T-cell (primary cell): ENCODE measurements around the gene SPATA25. TPM values are rescaled to one million over a fixed set of nuclear protein-coding genes. Genes with fewer than 3 reads are reported as not detected.
A peak's percentile ranks its signal among the peaks of the same experiment; 100 is the strongest.
"Not testable (repeated sequence)": the region's sequence is repeated elsewhere in the genome, so short reads cannot be mapped to it uniquely, and the experiment has no call there.

Experiments
- ATAC-seq, 4 experiments: fragments of 200-7000 bp in 3 of 4; fragments of 150-1000 bp in 1 of 4; cut with Tn5 transposase; replicated peaks in 1 of 4; 1 replicate in 3 of 4; 2 replicates in 1 of 4; pipeline ENCODE4 v1.10.0; 2021; ENCODE audit warnings: moderate library complexity in 3 of 4, mild to moderate bottlenecking in 2 of 4, moderate number of reproducible peaks in 1 of 4
- CTCF ChIA-PET, 2 donors: fragments of 300-600 bp; sonication (Branson Sonifier 250); formaldehyde crosslinking; loops; one replicate each; lab custom pipeline; 2022; ENCODE audit warnings: antibody characterized with exemption in 2 of 2; lab: Charles Lee
- POLR2A ChIA-PET, 2 donors: fragments of 300-600 bp; sonication (Branson Sonifier 250); formaldehyde crosslinking; loops; one replicate each; lab custom pipeline; 2022; ENCODE audit warnings: antibody characterized with exemption in 2 of 2; lab: Charles Lee
- DNase-seq, 35 experiments: peaks; one replicate each; pipeline versions ENCODE4 v3.0.0 to v3.0.0-alpha.2; 2013 to 2023
- H3K27ac ChIP-seq: one replicate; pipeline ENCODE4 v1.5.1; 2013; ENCODE audit warnings: low read length
- H3K27me3 ChIP-seq, 2 experiments: replicated peaks in 1 of 2; 1 replicate in 1 of 2; 2 replicates in 1 of 2; pipeline versions ENCODE4 v1.6.1 to v1.7.0; 2013; ENCODE audit warnings: low read length in 1 of 2, mixed read lengths in 1 of 2; ENCODE audit not compliant: control insufficient read depth in 2 of 2, insufficient read depth in 2 of 2; ENCODE audit errors: extremely low read depth in 1 of 2
- H3K36me3 ChIP-seq, 2 donors: 1 replicate in 1 of 2; 2 replicates in 1 of 2; pipeline versions ENCODE4 v1.6.1 to v1.7.0; 2013; ENCODE audit warnings: low read length in 1 of 2; ENCODE audit not compliant: control insufficient read depth in 2 of 2, insufficient read depth in 1 of 2; ENCODE audit errors: extremely low read depth in 1 of 2
- H3K4me1 ChIP-seq, 2 experiments: 1 replicate in 1 of 2; 2 replicates in 1 of 2; pipeline versions ENCODE4 v1.6.1 to v1.7.0; 2013; ENCODE audit warnings: low read length in 2 of 2, mixed read lengths in 1 of 2; ENCODE audit not compliant: insufficient read depth in 2 of 2, control insufficient read depth in 1 of 2; ENCODE audit errors: extremely low read depth in 1 of 2
- H3K4me3 ChIP-seq, 2 donors: 1 replicate in 1 of 2; 2 replicates in 1 of 2; pipeline versions ENCODE4 v1.5.1 to v1.7.0; 2013; ENCODE audit warnings: mild to moderate bottlenecking in 2 of 2, low read length in 1 of 2, moderate library complexity in 1 of 2; ENCODE audit not compliant: control insufficient read depth in 1 of 2; ENCODE audit errors: extremely low read depth in 1 of 2
- H3K9me3 ChIP-seq: 2 replicates; pipeline ENCODE4 v1.7.0; 2013
- H3K27ac Mint-ChIP-seq, 2 donors: one replicate each; pipeline ENCODE4 v1.8.0; 2020 to 2021; ENCODE audit warnings: mild to moderate bottlenecking in 2 of 2, mixed read lengths in 2 of 2
- H3K27me3 Mint-ChIP-seq, 2 donors: one replicate each; pipeline ENCODE4 v1.8.0; 2021 to 2022; ENCODE audit warnings: mixed read lengths in 2 of 2
- H3K36me3 Mint-ChIP-seq: one replicate; pipeline ENCODE4 v1.8.0; 2021; ENCODE audit warnings: mixed read lengths
- H3K4me1 Mint-ChIP-seq, 3 donors: one replicate each; pipeline ENCODE4 v1.8.0; 2020 to 2022; ENCODE audit warnings: mixed read lengths in 3 of 3, mild to moderate bottlenecking in 1 of 3
- H3K4me3 Mint-ChIP-seq, 3 donors: one replicate each; pipeline ENCODE4 v1.8.0; 2020 to 2022; ENCODE audit warnings: mild to moderate bottlenecking in 3 of 3, mixed read lengths in 3 of 3, moderate library complexity in 3 of 3
- H3K9me3 Mint-ChIP-seq, 3 donors: one replicate each; pipeline ENCODE4 v1.8.0; 2020 to 2022; ENCODE audit warnings: mixed read lengths in 3 of 3
- WGBS: methylation state at CpG from one replicate; pipeline ENCODE4 v1.1.5; 2013; ENCODE audit warnings: missing lambda C conversion rate; ENCODE audit not compliant: insufficient coverage; 5-methylcytosine and 5-hydroxymethylcytosine counted together
- total RNA-seq, 35 experiments: library from RNA in 6 of 35; stranded (reverse) in 6 of 35; fragments of 120-200 nt in 1 of 35; gene quantifications; one replicate each; pipeline versions ENCODE4 v1.2.1 to v1.2.4 and lab custom pipeline; 2013 to 2026

Gene SPATA25
- total RNA-seq, 5 donors from 2014 or later (not counting 1 experiment from before 2014, with no cell fraction given) = 0.68 to 4.6 (median 3.6) TPM

DNA sequence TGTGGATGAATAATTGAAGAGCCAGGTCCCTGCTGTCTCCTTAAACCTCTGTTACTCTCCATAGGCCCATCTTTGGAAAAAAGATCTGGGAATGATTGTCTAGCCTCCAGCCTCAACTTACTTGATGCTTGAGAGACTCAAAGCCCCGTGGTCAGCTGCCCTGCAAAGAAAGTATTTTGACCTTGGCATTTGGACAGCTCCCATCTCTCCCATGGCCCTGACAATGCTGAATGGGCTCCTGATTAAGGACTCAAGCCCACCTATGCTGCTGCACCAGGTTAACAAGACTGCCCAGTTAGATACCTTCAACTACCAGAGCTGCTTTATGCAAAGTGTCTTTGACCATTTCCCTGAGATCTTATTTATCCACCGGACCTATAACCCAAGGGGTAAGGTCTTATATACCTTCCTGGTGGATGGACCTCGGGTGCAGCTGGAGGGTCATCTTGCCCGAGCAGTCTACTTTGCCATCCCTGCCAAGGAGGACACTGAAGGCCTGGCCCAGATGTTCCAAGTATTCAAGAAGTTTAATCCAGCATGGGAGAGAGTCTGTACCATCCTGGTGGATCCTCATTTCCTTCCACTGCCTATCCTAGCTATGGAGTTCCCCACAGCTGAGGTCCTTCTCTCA lies 4.8 kb downstream of the SPATA25 start:
- CTCF ChIA-PET = interaction anchor here (0.6 to 2.4 kb wide), 3 partner anchors 14 to 106 kb away, joined by 3 to 11 read pairs (median 5); no protein-coding TSS in a partner anchor
- H3K4me3 ChIP-seq = no peak overlapping the region

DNA sequence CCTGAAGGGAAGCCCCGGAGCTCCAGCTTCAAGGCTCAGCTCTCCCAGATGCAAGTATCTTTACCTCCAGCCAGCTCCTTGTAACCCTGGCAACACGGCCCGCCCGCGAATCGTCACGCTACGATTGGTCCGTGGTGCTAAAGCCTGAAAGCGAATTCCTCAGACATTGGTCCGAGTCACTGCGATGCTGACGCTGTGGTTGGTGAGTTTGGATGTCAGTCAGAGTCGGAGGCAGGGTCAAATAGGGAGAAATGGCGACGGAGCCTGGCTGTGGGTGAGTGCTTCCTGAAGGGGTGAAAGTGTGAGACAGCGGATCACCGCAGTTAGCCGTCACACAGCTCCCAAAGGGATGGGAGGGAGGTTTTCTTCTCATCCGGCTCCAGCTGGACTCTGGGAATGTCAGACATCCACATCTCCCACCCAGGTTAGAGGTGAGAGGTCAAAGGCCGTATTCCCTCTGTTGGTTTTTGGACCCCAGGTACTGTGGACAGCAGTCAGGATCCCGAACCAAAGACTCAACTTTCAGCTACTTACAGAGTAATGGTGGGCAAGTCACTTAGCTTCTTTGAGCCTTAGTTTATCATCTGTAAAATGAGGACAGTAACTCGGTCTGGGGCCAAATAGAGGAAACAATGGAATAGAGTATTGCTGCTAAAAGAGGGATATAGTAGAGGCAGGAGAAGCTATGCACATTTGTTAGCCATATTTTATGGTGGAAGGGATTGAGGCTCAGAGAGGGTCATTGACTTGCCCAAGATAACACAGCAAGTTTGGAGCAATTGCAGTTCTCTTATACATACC lies 6.2 kb downstream of the SPATA25 start, which contains the start of gene ZSWIM1:
Gene ZSWIM1, plus strand, starts transcription at position 240 of the 801 bp plus-strand sequence. CDS start 1,366 bp downstream, outside the sequence.
- H3K9me3 ChIP-seq = no peaks in the 10 kb centered on the region
- H3K36me3 ChIP-seq = peaks cover 8 to 38% of the 10 kb centered on the region in 2 donors
- no peaks in the 10 kb centered on the region for H3K27me3 Mint-ChIP-seq
- 1% methylated on average over 17 of the region's 23 CpGs for WGBS
- H3K27ac Mint-ChIP-seq = peak within 1 kb of the TSS; percentile 89 to 95
- H3K4me3 ChIP-seq = peak within 1 kb of the TSS; percentile 66 to 85
- H3K9me3 Mint-ChIP-seq = no peaks in the 10 kb centered on the region
- H3K4me3 Mint-ChIP-seq = peak within 1 kb of the TSS; percentile 81 to 90 (median 88)
- peak within 1 kb of the TSS; percentile 71 for H3K27ac ChIP-seq
- ChIA-PET CTCF (interaction anchor here (0.5 to 2.4 kb wide), 7 partner anchors 9 to 972 kb away, joined by 3 to 11 read pairs (median 3); partner anchors contain the start of genes ACOT8 (in 1 of the 2), PABPC1L (in 1 of the 2), PLTP (in 1 of the 2) and ZSWIM3 (in 1 of the 2)), POLR2A (interaction anchor here (0.5 to 1.6 kb wide), 5 partner anchors 54 to 90 kb away, joined by 3 to 25 read pairs (median 7); partner anchors contain the start of gene PCIF1 (in 1 of the 2))
- H3K36me3 Mint-ChIP-seq = peaks cover 22% of the 10 kb centered on the region
- H3K4me1 ChIP-seq = peaks cover 5 to 32% of the 10 kb centered on the region in 2 experiments
- no peaks in the 10 kb centered on the region for H3K27me3 ChIP-seq
- peaks cover 43 to 44% (median 43%) of the 10 kb centered on the region in 3 donors for H3K4me1 Mint-ChIP-seq
- peak; percentile 96 to 99 (median 96) for ATAC-seq
- DNase-seq = peak; percentile 95 to 100 (median 98)

More for the DNA sequence above, 4.8 kb downstream of the SPATA25 start:
- Histone ChIP-seq H3K4me1 (peaks cover 5 to 32% of the 10 kb centered on the region in 2 experiments), H3K27ac (no peak overlapping the region), H3K27me3 (no peaks in the 10 kb centered on the region), H3K36me3 (peaks cover 6 to 32% of the 10 kb centered on the region in 2 donors), H3K9me3 (no peaks in the 10 kb centered on the region)
- DNase-seq (no peak), ATAC-seq (no peak)
- H3K36me3 Mint-ChIP-seq = peaks cover 16% of the 10 kb centered on the region
- H3K4me1 Mint-ChIP-seq = peaks cover 44 to 48% (median 46%) of the 10 kb centered on the region in 3 donors
- 93% methylated on average over 4 of the region's 4 CpGs for WGBS
- H3K27ac Mint-ChIP-seq = peak overlapping the region; percentile 58 to 69
- no peaks in the 10 kb centered on the region for H3K27me3 Mint-ChIP-seq
- peak overlapping the region; percentile 60 to 81 (median 61) for H3K4me3 Mint-ChIP-seq
- H3K9me3 Mint-ChIP-seq = no peaks in the 10 kb centered on the region
- POLR2A ChIA-PET = no interaction called here

DNA sequence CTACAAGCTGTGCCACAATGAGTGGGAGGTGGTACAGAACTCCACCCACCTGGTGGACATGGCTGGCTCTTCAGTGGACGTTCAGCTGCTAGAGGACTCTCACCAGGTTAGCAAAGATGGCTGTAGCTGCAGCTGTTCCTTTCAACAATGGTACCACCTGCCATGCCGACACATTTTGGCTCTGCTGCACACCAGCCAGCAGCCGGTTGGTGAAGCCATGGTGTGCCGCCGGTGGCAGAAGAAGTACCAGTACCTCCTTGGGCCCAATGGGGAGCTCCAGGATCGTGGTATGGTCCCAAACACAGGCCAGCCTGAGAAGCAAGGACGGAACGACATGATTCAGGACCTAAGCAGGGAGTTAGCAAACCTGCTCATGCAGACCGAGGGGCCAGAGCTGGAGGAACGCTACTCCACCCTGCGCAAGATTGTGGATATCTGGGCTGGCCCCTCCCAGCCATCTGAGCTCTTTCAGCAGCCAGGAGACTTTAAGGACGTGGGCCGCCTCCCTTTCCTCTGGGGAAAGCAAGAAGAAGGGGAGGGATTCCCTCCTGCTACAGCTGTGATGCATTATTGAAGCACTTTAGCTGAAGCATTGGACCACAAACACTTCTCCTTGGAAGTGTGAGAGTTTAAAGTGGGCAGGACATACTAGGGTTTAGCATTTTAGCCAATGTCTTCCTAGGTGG lies 9.2 kb downstream of the SPATA25 start:
- Mint-ChIP-seq H3K4me1 (peaks cover 22 to 26% (median 22%) of the 10 kb centered on the region in 3 donors), H3K27me3 (no peaks in the 10 kb centered on the region), H3K4me3 (no peak overlapping the region)

DNA sequence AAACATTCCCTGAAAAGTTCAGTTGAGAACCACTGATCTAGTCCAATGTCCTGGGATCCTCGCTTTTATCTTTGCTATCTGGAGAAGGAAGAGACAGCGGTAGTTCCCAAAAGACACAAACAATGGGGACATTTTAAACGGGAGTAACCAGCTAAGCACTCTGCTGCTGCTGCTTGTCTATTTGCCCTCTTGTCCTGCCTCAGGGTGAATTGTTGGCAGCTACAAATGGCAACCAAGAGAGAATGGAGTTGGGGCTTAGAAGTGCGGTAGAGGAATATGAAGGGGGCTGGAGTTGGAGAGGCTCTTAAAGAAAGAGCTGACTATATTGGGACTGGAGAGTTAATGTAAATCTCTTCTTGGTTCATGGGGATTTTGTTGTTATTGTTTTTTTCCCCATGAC lies 12.8 kb downstream of the SPATA25 start:
- Histone ChIP-seq H3K27me3 (no peaks in the 10 kb centered on the region), H3K4me3 (no peak overlapping the region), H3K4me1 (no peaks in the 10 kb centered on the region), H3K9me3 (no peaks in the 10 kb centered on the region), H3K27ac (no peak overlapping the region), H3K36me3 (peaks cover 10 to 19% of the 10 kb centered on the region in 2 donors)
- 94% methylated on average over 4 of the region's 4 CpGs for WGBS
- H3K4me3 Mint-ChIP-seq = no peak overlapping the region
- ATAC-seq = no peak
- ChIA-PET POLR2A (no interaction called here), CTCF (no interaction called here)
- H3K9me3 Mint-ChIP-seq = no peaks in the 10 kb centered on the region
- H3K27ac Mint-ChIP-seq = no peak overlapping the region
- DNase-seq = no peak
- no peaks in the 10 kb centered on the region for H3K27me3 Mint-ChIP-seq
- no peaks in the 10 kb centered on the region for H3K4me1 Mint-ChIP-seq
- peaks cover 17% of the 10 kb centered on the region for H3K36me3 Mint-ChIP-seq

More for the DNA sequence above, 9.2 kb downstream of the SPATA25 start:
- ATAC-seq (no peak), DNase-seq (no peak)
- CTCF ChIA-PET = no interaction called here
- no peak overlapping the region for H3K4me3 ChIP-seq
- H3K27ac Mint-ChIP-seq = no peak overlapping the region
- H3K27ac ChIP-seq = no peak overlapping the region
- H3K36me3 Mint-ChIP-seq = peaks cover 18% of the 10 kb centered on the region
- H3K27me3 ChIP-seq = no peaks in the 10 kb centered on the region
- POLR2A ChIA-PET = no interaction called here
- 96% methylated on average over 13 of the region's 13 CpGs for WGBS
- no peaks in the 10 kb centered on the region for H3K9me3 ChIP-seq
- H3K9me3 Mint-ChIP-seq = no peaks in the 10 kb centered on the region
- H3K36me3 ChIP-seq = peaks cover 10 to 29% of the 10 kb centered on the region in 2 donors
- peaks cover 5 to 19% of the 10 kb centered on the region in 2 experiments for H3K4me1 ChIP-seq

DNA sequence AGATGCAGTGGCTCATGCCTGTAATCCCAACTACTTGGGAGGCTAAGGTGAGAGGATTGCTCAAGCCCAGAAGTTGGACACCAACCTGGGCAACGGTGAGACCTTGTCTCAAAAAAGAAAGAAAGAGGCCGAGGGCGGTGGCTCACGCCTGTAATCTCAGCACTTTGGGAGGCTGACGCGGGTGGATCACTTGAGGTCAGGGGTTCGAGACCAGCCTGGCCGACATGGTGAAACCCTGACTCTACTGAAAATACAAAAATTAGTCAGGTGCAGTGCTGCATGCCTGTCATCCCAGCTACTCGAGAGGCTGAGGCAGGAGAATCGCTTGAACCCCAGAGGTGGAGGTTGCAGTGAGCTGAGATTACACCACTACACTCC lies 13.3 kb downstream of the SPATA25 start:
- 91% methylated on average over 7 of the region's 10 CpGs for WGBS
- H3K4me1 Mint-ChIP-seq, H3K4me1 ChIP-seq, POLR2A ChIA-PET, DNase-seq, H3K4me3 Mint-ChIP-seq, H3K4me3 ChIP-seq, H3K27me3 Mint-ChIP-seq, H3K27ac ChIP-seq, H3K27me3 ChIP-seq, ATAC-seq, CTCF ChIA-PET, H3K27ac Mint-ChIP-seq, H3K9me3 ChIP-seq, H3K9me3 Mint-ChIP-seq: not testable (repeated sequence)
- peaks cover 12 to 19% of the 10 kb centered on the region in 2 donors for H3K36me3 ChIP-seq
- H3K36me3 Mint-ChIP-seq = peaks cover 17% of the 10 kb centered on the region
